Hematopoietic multipotent progenitor cell treated with erythropoietin and hydrocortisone succinate and interleukin-3 and kit ligand, for 15 days (in vitro differentiated cells): ENCODE data around the gene TPO.

Experiments used
- DNase-seq: peaks from one replicate; pipeline ENCODE4 v3.0.0-alpha.2; 2015; ENCODE audit warnings: low spot score

The TPO gene

GRCh38 chr2:1527153-1527992, 114.1 kb downstream of the TPO start:
- no peak for DNase-seq

GRCh38 chr2:1528273-1529064, 115.2 kb downstream of the TPO start:
- DNase-seq: no peak

GRCh38 chr2:1538663-1539062, 125.4 kb downstream of the TPO start:
- DNase-seq: no peak

GRCh38 chr2:1539441-1539840, 126.2 kb downstream of the TPO start:
- no peak for DNase-seq

- no peak for DNase-seq
Measured at GRCh38 chr2:1539973-1540372, 126.7 kb downstream of the TPO start.

- no peak for DNase-seq
Measured at GRCh38 chr2:1540481-1540880, 127.2 kb downstream of the TPO start.

- no peak for DNase-seq
Measured at GRCh38 chr2:1541040-1541439, 127.8 kb downstream of the TPO start.

- no peak for DNase-seq
Measured at GRCh38 chr2:1541819-1542475, 128.7 kb downstream of the TPO start.

- no peak for DNase-seq
Measured at GRCh38 chr2:1542971-1543370, 129.7 kb downstream of the TPO start.

GRCh38 chr2:1543776-1544477, 130.7 kb downstream of the TPO start:
- DNase-seq: no peak

GRCh38 chr2:1544478-1545069, 131.3 kb downstream of the TPO start:
- no peak for DNase-seq

GRCh38 chr2:1546023-1546591, 132.8 kb downstream of the TPO start:
- no peak for DNase-seq

- no peak for DNase-seq
Measured at GRCh38 chr2:1546901-1547300, 133.6 kb downstream of the TPO start.

- DNase-seq: no peak
Measured at GRCh38 chr2:1548910-1549673, 135.8 kb downstream of the TPO start.

- DNase-seq: no peak
Measured at GRCh38 chr2:1550076-1550475, 136.8 kb downstream of the TPO start.

- DNase-seq: peak; percentile 41
Measured at GRCh38 chr2:1550658-1551316, 137.5 kb downstream of the TPO start.

GRCh38 chr2:1551905-1552304, 138.6 kb downstream of the TPO start:
- DNase-seq: no peak

GRCh38 chr2:1552611-1553010, 139.3 kb downstream of the TPO start:
- no peak for DNase-seq

- DNase-seq: no peak
Measured at GRCh38 chr2:1553671-1554295, 140.5 kb downstream of the TPO start.

- no peak for DNase-seq
Measured at GRCh38 chr2:1556286-1556685, 143.0 kb downstream of the TPO start.
